ENCODE measurements around the gene SNTB2.

SNTB2 gene

GRCh38 chr16:69340095-69340644, 153.2 kb downstream of the SNTB2 start:
- DNase-seq (ENCODE audit: low read depth, low spot score) = no peak

DNA sequence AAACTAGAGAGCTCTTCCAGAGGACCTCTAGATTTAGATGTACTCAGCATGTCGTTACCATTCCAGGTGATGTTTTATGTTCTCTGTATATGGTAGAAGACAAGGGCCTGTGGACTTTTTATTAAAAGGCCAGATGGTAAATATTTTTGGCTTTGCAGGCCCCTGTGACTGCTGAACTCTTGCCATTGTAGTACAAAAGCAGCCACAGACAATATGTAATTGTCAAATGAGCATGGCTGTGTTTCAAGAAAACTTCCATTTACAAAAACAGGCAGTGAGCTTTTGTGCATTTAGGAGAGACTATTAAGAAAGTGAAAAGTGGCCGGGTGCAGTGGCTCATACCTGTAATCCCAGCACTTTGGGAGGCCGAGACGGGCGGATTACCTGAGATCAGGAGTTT, 157.2 kb downstream of the SNTB2 start:
- no peak for DNase-seq (ENCODE audit: low read depth, low spot score)

GRCh38 chr16:69345923-69346322, 159.0 kb downstream of the SNTB2 start:
- DNase-seq (ENCODE audit: low read depth, low spot score) = no peak

DNA sequence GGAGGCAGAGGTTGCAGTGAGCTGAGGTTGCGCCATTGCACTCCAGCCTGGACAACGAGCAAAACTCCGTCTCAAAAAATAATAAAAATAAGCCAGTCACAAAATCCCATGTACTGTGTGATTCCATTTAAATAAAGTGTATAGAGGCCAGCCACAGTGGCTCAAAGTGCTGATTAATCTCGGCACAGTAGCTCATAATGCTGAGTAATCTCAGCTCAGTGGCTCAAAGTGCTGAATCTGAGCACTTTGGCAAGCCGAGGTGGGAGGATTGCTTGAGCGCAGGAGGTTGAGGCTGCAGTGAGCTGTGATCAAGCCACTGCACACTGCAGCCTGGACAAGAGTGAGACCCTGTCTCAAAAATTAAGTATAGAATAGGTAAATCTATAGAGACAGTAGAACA, 159.7 kb downstream of the SNTB2 start:
- DNase-seq (ENCODE audit: low read depth, low spot score) = no peak

DNA sequence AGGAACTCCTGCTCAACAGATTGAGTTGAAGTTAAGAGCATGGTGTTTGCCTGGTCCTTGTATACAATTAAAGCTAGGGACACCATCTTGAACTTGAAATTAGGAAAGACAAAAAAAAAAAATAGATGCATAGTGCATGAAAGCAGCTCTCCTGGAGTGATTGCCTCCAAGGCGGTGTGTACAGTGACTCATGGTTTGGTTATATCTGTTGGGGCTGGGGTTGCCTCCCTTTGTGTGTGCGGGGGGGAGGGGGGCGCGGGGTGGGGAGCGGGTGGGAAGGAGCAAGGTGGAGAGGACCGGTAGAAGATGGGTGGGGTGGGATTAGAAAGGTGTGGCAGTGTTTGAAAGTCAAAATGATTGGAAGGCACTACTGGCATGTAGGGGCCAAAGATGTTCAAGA, 161.3 kb downstream of the SNTB2 start:
- DNase-seq (ENCODE audit: low read depth, low spot score) = no peak

DNA sequence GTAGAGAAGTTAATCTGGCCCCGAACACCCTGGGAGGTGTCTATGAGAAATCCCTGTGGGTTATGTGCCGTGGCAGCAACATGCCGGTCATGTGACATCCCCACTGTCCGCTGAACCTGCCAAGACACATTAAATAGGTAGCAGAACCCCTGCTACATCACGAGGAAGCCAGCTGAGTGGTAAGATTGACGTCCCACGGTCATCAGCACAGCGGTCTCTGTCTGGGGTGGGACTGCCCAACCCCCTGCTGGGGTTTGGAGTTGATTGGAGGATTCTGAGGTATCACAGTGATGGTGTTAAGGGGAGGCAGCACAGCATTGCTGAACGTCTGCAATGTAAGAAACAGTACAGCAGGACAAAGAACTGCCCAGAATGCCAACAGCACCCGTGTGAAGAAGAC, 162.6 kb downstream of the SNTB2 start:
- no peak for DNase-seq (ENCODE audit: low read depth, low spot score)

- DNase-seq (ENCODE audit: low read depth, low spot score) = no peak
Observed at GRCh38 chr16:69350536-69351133, 163.7 kb downstream of the SNTB2 start.

DNA sequence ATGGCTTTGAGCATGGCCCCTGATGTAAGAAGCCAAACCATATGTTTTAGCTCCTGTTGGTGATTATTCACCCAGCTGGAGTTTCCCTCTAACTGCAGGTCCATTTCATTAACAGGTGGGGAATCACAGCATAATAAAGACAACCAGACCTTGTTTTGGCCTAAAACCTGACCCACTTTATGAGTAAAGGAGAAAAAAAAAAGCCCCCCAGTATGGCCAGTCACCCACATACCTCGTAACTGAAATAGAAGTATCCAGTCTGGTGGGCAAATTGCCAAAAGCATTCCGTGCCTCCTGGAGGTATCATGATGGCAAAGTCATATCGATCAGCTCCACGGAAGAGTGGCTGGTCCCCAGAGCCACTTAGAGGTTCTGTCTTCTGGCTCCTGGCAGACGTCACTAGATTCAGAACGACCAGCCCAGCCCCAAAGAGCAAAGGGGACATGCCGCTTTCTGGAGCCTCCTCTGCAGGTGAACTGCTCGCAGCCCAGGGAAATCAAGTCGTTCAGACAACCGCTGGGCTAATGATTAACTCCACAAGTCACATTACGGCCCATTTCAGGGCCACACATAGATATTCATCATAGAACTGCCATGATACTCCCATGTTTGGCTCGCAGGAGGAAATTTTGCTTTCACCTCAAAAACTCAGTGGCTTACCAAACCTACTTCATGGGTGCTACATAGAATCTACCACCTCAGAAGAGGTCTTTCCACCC, 164.5 kb downstream of the SNTB2 start, which contains the start of gene TMED6:
TMED6 (minus strand) TSS at position 478 of the 719 bp plus-strand sequence; CDS start at position 445, 33 bp downstream.
- DNase-seq (ENCODE audit: low read depth, low spot score) = no peak

Data from smooth muscle cell of the brain vasculature (primary cell).